DMS 273 (cell line): ENCODE data around the gene OR8S1.

Experiments
- DNase-seq: peaks from one replicate; lab custom pipeline; 2025; ENCODE audit not compliant: unreplicated experiment; lab: John Stamatoyannopoulos, UW

The OR8S1 gene

DNA sequence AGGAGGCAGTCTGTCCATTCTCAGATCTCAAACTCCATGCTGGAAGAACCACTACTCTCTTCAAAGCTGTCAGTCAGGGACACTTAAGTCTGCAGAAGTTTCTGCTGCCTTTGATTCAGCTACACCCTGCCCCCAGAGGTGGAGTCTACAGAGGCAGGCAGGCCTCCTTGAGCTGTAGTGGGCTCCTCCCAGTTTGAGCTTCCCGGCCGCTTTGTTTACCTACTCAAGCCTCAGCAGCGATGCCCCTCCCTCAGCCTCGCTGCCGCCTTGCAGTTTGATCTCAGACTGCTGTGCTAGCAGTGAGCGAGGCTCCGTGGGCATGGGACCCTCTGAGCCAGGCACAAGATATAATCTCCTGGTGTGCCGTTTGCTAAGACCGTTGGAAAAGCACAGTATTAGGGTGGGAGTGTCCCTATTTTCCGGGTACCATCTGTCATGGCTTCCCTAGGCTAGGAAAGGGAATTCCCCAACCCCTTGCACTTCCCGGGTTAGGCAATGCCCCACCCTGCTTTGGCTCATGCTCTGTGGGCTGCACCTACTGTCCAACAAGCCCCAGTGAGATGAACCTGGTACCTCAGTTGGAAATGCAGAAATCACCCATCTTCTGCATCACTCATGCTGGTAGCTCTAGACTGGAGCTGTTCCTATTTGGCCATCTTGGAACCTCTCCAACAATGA is 28.4 kb downstream of the OR8S1 start:
- peak; percentile 3 for DNase-seq

DNA sequence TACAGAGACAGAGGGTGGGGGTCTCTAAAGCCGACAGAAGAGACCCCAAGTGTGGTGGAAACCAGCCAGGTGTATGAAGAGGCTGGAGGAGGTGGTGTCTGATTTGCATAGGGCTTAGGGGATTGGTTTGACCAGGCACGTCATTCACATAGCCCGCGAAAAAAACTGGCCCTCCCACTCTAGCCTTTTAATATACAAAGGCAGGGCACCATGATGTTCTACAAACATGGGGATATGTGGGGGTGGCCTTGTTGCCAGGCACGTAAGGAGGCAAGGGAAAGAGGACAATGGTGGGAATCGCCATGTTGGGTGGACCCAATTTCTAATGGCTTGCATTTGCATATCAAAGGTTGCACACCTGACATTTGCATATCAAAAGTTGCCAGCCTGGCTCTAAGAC is 31.2 kb downstream of the OR8S1 start:
- DNase-seq, result no peak

DNA sequence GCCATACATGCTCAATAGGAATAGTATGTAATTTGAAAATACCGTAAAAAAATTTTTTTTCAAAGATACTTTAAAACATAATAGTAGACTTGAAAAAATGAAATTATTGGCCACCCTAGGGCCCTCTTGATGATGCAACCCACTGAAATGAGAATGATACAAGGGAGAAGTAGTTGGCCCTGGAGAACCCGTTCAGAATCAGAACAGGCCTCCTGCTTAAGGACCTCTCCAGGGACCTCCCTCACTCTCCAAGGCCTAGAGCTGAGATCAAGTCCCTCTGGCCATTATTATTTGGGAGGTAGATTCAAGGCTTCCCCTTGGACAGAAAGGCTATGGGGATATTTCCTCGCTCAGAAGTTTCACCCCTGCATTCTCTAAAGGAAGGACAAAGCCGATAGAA is 32.5 kb downstream of the OR8S1 start:
- no peak for DNase-seq

DNA sequence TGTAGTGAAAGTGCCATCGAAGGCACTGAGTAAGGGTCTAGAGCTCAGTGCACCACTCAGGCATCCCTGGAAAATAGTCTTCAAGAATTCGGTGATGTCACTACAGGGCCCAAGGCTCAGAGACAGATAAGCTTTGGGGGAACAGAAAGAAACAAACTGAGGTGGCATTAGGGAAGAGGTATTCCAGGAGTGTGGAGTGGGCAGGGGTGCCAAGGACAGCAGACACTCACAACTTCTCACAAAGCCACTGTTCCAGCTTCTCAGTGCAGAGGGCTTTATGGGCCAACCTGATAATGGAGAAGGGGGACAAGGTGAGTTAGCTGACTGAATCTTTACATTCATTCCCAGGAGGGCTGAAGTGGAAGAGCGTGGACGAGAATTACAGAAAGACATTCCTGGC is 42.3 kb downstream of the OR8S1 start:
- no peak for DNase-seq

- DNase-seq, result no peak
Observed at GRCh38 chr12:48569946-48570345, 44.5 kb downstream of the OR8S1 start, which contains the start of gene LALBA. Gene LALBA (minus strand): TSS chr12:48570046. CDS start chr12:48570020, 26 bp downstream.

DNA sequence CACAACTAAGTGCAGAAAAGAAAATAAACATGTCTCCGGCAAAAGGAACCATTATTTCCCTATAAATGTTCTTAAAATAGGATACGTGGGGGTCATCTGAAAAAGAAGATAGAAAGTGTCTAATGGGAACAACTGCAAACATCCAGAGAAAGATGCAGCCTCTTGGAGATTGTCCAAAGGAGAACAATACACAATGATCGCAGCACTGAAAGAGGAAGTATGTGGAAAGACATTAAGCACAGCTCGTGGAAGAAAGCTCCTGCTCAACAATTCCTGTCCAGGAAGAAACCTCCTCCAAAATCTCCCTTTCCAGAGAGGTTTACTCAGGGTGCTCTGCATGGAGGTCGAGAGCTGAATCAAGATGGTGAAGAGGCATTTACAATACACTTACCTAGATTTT is 46.9 kb downstream of the OR8S1 start:
- no peak for DNase-seq
